Measurements from ENCODE around the gene SAMD8. TPM values are rescaled to one million over a fixed set of nuclear protein-coding genes. Genes with fewer than 3 reads are reported as not detected.
A peak's percentile ranks its signal among the peaks of the same experiment; 100 is the strongest.
"Not testable (repeated sequence)": the region's sequence is repeated elsewhere in the genome, so short reads cannot be mapped to it uniquely, and the experiment has no call there.

Gene SAMD8
- polyA plus RNA-seq, 3 donors, result 13.0 to 18.8 (median 13.7) TPM

DNA sequence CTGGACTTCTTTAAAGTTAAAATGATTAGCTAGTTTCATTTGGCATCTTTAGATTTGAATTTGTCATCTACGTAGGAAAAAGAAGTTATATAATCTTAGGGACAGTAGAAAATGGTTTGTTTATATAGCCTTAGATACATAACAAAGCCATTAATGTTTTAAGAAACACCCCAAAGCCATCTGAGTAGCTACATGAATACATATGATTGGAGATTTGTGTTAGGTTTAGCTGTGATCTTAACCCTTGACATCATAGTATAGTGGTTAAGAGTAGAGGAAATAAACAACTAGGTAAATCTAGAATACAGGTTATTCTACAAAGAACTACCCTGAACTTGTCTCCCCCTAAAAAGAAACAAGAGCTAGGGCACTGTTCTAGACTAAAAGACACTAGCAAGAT lies 18.1 kb downstream of the SAMD8 start:
- no peaks in the 10 kb centered on the region for H3K9me3 ChIP-seq (replicated peaks in 1 of 2; ENCODE audit: control insufficient read depth in 1 of 2, insufficient read depth in 1 of 2, low read length in 2 of 2)
- H3K9me3 Mint-ChIP-seq, result no peaks in the 10 kb centered on the region

GRCh38 chr10:75133701-75134100 lies 22.2 kb downstream of the SAMD8 start:
- H3K4me3 ChIP-seq (replicated peaks in 1 of 3; ENCODE audit: low read depth in 2 of 3, low read length in 3 of 3); intact Hi-C loops (cut with micrococcal nuclease); H3K4me2 ChIP-seq (replicated peaks; ENCODE audit: extremely low read depth, low read length, poor library complexity, severe bottlenecking); H3K9me3 Mint-ChIP-seq; H3K4me1 ChIP-seq (ENCODE audit: control insufficient read depth in 1 of 2, insufficient read depth in 2 of 2, low read length in 2 of 2); H3K9ac ChIP-seq (ENCODE audit: insufficient read depth, low read length, poor library complexity, severe bottlenecking); H3K9me3 ChIP-seq (replicated peaks in 1 of 2; ENCODE audit: control insufficient read depth in 1 of 2, insufficient read depth in 1 of 2, low read length in 2 of 2); H3K27me3 ChIP-seq (ENCODE audit: control insufficient read depth in 2 of 2, insufficient read depth in 2 of 2, low read length in 2 of 2); H3K4me3 Mint-ChIP-seq; H3K27me3 Mint-ChIP-seq (ENCODE audit: low read depth in 3 of 3); H2AFZ ChIP-seq (ENCODE audit: insufficient read depth, low read depth, low read length, poor library complexity, severe bottlenecking); DNase-seq; H3K27ac ChIP-seq (ENCODE audit: low read depth in 1 of 2, low read length in 2 of 2): not testable (repeated sequence)
- Histone ChIP-seq H3K79me2 (ENCODE audit: insufficient read depth, low read length) (peaks cover 73% of the 10 kb centered on the region), H3K36me3 (replicated peaks in 1 of 2; ENCODE audit: control insufficient read depth in 1 of 2, insufficient read depth in 2 of 2, low read length in 2 of 2) (peaks cover 0 to 13% of the 10 kb centered on the region in 2 donors), H4K20me1 (ENCODE audit: insufficient read depth, low read length) (peaks cover 97% of the 10 kb centered on the region)
- Mint-ChIP-seq H3K36me3 (peaks cover 13 to 18% of the 10 kb centered on the region in 2 donors), H3K4me1 (peaks cover 24% of the 10 kb centered on the region), H3K27ac (peak overlapping the region in 1 of 7 donors; percentile 0)
- no CpG with 5 or more reads among the region's 3 CpGs for WGBS (ENCODE audit: insufficient coverage)

More for the DNA sequence above, 18.1 kb downstream of the SAMD8 start:
- Histone ChIP-seq H2AFZ (ENCODE audit: insufficient read depth, low read depth, low read length, poor library complexity, severe bottlenecking) (no peak overlapping the region), H3K27me3 (ENCODE audit: control insufficient read depth in 2 of 2, insufficient read depth in 2 of 2, low read length in 2 of 2) (no peaks in the 10 kb centered on the region), H3K4me1 (ENCODE audit: control insufficient read depth in 1 of 2, insufficient read depth in 2 of 2, low read length in 2 of 2) (no peaks in the 10 kb centered on the region), H3K9ac (ENCODE audit: insufficient read depth, low read length, poor library complexity, severe bottlenecking) (no peak overlapping the region), H3K4me3 (replicated peaks in 1 of 3; ENCODE audit: low read depth in 2 of 3, low read length in 3 of 3) (no peak overlapping the region), H4K20me1 (ENCODE audit: insufficient read depth, low read length) (peaks cover 97% of the 10 kb centered on the region), H3K4me2 (replicated peaks; ENCODE audit: extremely low read depth, low read length, poor library complexity, severe bottlenecking) (no peak overlapping the region), H3K27ac (ENCODE audit: low read depth in 1 of 2, low read length in 2 of 2) (no peak overlapping the region), H3K79me2 (ENCODE audit: insufficient read depth, low read length) (peaks cover 72% of the 10 kb centered on the region), H3K36me3 (replicated peaks in 1 of 2; ENCODE audit: control insufficient read depth in 1 of 2, insufficient read depth in 2 of 2, low read length in 2 of 2) (peaks cover 9 to 35% of the 10 kb centered on the region in 2 donors)
- intact Hi-C loops (cut with micrococcal nuclease), result no loop called here
- Mint-ChIP-seq H3K4me1 (peaks cover 11% of the 10 kb centered on the region), H3K27ac (peak overlapping the region in 1 of 7 donors; percentile 20), H3K27me3 (ENCODE audit: low read depth in 3 of 3) (no peaks in the 10 kb centered on the region), H3K4me3 (no peak overlapping the region), H3K36me3 (peaks cover 28% of the 10 kb centered on the region in 2 donors)
- TF ChIP-seq CTCF (IDR thresholded peaks at IDR 0.05), result no peak
- no peak for DNase-seq
- no CpG with 5 or more reads among the region's 1 CpG for WGBS (ENCODE audit: insufficient coverage)

Data from CD14-positive monocyte (primary cell).